Rectal smooth muscle tissue (tissue), 1 donor: ENCODE data around the gene KPNA1.
A peak's percentile ranks its signal among the peaks of the same experiment; 100 is the strongest.
"Not testable (repeated sequence)": the region's sequence is repeated elsewhere in the genome, so short reads cannot be mapped to it uniquely, and the experiment has no call there.

ENCODE experiments used
- H3K27ac ChIP-seq: one replicate; pipeline ENCODE4 v1.7.0; 2013; ENCODE audit warnings: low read depth, low read length, inconsistent platforms
- H3K27me3 ChIP-seq: one replicate; pipeline ENCODE4 v1.7.0; 2013; ENCODE audit warnings: low read length; ENCODE audit not compliant: control insufficient read depth, insufficient read depth
- H3K36me3 ChIP-seq: one replicate; pipeline ENCODE4 v1.7.0; 2013; ENCODE audit warnings: low read length; ENCODE audit not compliant: control insufficient read depth, insufficient read depth
- H3K4me1 ChIP-seq: one replicate; pipeline ENCODE4 v1.7.0; 2013; ENCODE audit warnings: low read length; ENCODE audit not compliant: control insufficient read depth, insufficient read depth
- H3K4me3 ChIP-seq: one replicate; pipeline ENCODE4 v1.7.0; 2013; ENCODE audit warnings: low read length
- H3K9ac ChIP-seq: one replicate; pipeline ENCODE4 v1.7.0; 2013; ENCODE audit warnings: low read length

Gene KPNA1

DNA sequence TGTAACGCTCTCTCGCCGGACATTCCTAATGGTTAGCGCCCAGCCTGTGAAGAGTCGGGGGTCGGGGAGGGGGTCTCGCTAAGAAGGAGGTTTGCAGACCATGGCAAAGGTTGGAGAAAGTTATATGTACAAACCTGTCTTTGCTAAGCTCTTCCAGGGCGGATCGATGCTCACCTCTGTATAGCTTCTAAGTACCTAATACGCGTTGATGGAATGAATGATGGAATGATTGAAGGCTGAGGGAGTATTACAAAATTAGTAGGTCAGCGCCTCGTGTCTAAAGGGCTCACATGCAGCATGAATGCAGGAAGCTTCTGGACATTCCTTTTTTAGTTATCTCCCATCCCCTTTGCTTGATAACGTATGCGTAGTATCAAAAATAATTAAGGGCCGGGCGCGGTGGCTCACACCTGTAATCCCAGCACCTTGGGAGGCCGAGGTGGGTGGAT, 305 bp upstream of the KPNA1 start:
- peaks cover 6% of the 10 kb centered on the region for H3K4me1 ChIP-seq
- no peak overlapping the region for H3K9ac ChIP-seq
- no peaks in the 10 kb centered on the region for H3K36me3 ChIP-seq
- no peaks in the 10 kb centered on the region for H3K27me3 ChIP-seq
- H3K4me3 ChIP-seq, result peak overlapping the region; percentile 76
- H3K27ac ChIP-seq, result peak overlapping the region; percentile 94

DNA sequence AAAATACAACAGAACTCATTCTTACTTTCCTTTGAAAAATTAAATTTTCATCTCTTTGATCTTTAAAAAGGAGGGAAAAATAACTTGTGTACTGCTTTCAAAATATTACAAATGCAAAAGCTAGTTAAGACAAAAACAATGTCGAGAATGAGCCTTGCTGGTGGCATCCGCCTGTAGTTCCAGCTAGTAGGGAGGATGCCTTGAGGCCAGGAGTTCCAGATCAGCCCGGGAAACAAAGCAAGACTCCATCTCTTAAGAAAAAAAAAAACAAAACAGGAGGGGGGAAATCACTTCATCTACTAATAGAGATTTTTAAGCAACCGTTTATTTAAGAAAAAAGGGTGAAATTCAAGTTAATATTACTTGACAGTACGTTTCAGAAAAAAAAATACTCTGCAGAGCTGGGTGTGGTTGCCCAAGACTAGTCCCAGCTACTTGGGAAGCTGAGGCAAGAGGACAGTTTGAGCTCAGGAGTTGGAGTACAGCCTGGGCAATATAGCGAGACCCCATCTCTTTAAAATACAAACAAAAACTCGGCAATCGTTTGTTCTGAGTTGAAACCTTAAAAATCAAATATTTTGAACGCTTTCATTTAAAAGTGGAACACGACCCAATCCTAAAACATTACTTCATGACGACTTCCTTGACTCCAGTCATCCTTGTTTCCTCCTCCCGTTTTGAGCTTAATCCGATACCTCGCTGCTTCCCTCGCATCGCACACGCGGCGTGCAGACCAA, 1.2 kb downstream of the KPNA1 start:
- peak overlapping the region; percentile 76 for H3K4me3 ChIP-seq
- H3K27ac ChIP-seq, result peak overlapping the region; percentile 94
- peaks cover 6% of the 10 kb centered on the region for H3K4me1 ChIP-seq
- no peaks in the 10 kb centered on the region for H3K27me3 ChIP-seq
- no peak overlapping the region for H3K9ac ChIP-seq
- H3K36me3 ChIP-seq, result no peaks in the 10 kb centered on the region

DNA sequence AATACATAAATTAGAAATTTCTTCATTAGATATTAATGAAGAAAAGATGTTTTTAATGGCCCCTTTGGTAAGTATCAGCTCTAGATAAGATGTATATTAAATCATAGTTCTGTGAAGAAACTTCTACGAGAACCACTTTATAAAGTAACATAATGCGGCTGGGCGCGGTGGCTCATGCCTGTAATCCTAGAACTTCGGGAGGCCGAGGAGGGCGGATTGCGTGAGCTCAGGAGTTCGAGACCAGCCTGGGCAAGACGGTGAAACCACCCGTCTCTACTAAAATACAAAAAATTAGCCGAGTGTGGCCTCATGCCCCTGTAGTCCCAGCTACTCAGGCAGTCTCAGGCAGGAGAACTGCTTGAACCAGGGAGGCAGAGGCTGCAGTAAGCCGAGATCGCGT, 2.5 kb downstream of the KPNA1 start:
- no peak overlapping the region for H3K27ac ChIP-seq
- no peaks in the 10 kb centered on the region for H3K27me3 ChIP-seq
- H3K9ac ChIP-seq, result no peak overlapping the region
- H3K36me3 ChIP-seq, result no peaks in the 10 kb centered on the region
- peaks cover 6% of the 10 kb centered on the region for H3K4me1 ChIP-seq
- no peak overlapping the region for H3K4me3 ChIP-seq

- peaks cover 6% of the 10 kb centered on the region for H3K4me1 ChIP-seq
- no peaks in the 10 kb centered on the region for H3K27me3 ChIP-seq
- H3K9ac ChIP-seq, result no peak overlapping the region
- no peaks in the 10 kb centered on the region for H3K36me3 ChIP-seq
- H3K4me3 ChIP-seq, result no peak overlapping the region
- no peak overlapping the region for H3K27ac ChIP-seq
Observed at GRCh38 chr3:122510878-122511535, 3.7 kb downstream of the KPNA1 start.

DNA sequence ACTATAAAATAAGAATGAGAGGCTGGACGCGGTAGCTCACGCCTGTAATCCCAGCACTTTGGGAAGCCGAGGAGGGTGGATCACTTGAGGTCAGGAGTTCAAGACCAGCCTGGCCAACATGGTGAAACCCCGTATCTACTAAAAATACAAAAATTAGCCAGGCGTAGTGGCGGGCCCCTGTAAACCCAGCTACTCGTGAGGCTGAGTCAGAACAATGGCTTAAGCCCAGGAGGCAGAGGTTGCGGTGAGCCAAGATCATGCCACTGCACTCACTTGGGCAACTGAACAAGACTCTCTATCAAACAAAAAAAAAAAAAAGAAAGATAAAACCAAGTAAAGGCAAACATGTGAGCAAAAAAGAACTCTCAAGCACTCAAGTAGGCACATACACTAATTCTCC, 5.8 kb downstream of the KPNA1 start:
- H3K27me3 ChIP-seq, H3K36me3 ChIP-seq, H3K9ac ChIP-seq, H3K4me1 ChIP-seq, H3K27ac ChIP-seq, H3K4me3 ChIP-seq: not testable (repeated sequence)

- Histone ChIP-seq H3K36me3 (no peaks in the 10 kb centered on the region), H3K27me3 (no peaks in the 10 kb centered on the region), H3K4me3 (no peak overlapping the region), H3K4me1 (peaks cover 4% of the 10 kb centered on the region), H3K27ac (no peak overlapping the region), H3K9ac (no peak overlapping the region)
Observed at GRCh38 chr3:122508135-122508914, 6.4 kb downstream of the KPNA1 start.

DNA sequence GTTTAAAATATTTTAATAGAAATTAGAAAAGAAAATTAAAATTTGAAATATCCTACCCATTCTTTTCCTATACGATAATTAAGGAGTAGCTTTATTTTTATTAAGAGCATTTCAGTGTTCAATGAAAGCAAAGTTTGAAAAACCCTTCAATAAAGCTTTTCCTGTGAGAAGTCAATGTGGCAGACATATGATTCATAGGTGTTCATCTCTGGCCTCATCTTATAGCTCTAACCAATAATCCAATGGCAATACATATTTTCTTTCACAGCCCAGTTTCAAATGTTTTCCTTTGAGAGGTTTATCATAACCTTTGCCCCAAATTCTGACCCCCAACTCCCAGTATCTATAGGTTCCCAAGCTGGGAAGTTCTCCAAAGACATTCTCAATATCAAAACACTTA, 8.3 kb downstream of the KPNA1 start:
- Histone ChIP-seq H3K27me3 (no peaks in the 10 kb centered on the region), H3K4me3 (no peak overlapping the region), H3K9ac (no peak overlapping the region), H3K36me3 (no peaks in the 10 kb centered on the region), H3K4me1 (peaks cover under 1% of the 10 kb centered on the region), H3K27ac (no peak overlapping the region)

DNA sequence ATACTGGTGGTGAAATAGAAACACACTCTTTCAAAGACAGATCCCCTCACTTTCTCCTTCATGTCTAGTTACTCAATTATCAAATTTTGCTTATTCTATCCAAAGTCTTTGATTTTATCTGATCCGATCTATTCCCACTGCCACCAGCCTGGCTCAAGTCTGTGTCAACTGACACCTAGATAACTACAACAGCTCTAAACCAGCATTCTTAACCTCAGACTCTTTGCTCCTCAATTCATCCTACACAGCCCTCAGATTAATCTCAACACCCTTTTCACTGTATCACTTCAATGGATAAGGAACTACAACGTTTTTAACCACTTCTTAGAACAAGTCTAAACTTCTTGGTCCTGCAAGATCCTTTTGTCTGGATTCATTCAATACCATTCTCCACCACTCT, 9.1 kb downstream of the KPNA1 start:
- no peak overlapping the region for H3K9ac ChIP-seq
- H3K27me3 ChIP-seq, result no peaks in the 10 kb centered on the region
- no peaks in the 10 kb centered on the region for H3K4me1 ChIP-seq
- H3K36me3 ChIP-seq, result no peaks in the 10 kb centered on the region
- H3K4me3 ChIP-seq, result no peak overlapping the region
- H3K27ac ChIP-seq, result no peak overlapping the region

- Histone ChIP-seq H3K36me3 (no peaks in the 10 kb centered on the region), H3K9ac (no peak overlapping the region), H3K4me3 (no peak overlapping the region), H3K4me1 (no peaks in the 10 kb centered on the region), H3K27ac (no peak overlapping the region), H3K27me3 (no peaks in the 10 kb centered on the region)
Observed at GRCh38 chr3:122502941-122503340, 11.8 kb downstream of the KPNA1 start.

DNA sequence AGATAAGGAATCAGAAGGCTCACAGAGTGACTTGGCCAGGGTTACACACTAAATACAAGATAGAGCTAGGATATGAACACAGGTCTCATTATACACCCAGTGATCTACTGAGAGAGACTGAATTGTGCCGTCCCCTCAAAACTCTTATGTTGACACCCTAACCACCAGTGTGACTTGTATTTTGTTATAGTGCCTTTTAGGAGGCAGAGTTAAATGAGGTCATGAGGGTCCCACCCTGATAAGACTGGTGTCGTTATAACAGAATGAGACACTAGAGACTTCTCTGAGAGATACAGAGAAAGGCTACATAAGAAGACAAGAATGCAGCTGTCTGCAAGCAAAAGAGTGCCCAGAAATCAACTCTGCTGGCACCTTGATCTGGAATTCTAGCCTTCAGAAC, 12.6 kb downstream of the KPNA1 start:
- Histone ChIP-seq H3K4me1 (no peaks in the 10 kb centered on the region), H3K27me3 (no peaks in the 10 kb centered on the region), H3K4me3 (no peak overlapping the region), H3K27ac (no peak overlapping the region), H3K36me3 (no peaks in the 10 kb centered on the region), H3K9ac (no peak overlapping the region)

DNA sequence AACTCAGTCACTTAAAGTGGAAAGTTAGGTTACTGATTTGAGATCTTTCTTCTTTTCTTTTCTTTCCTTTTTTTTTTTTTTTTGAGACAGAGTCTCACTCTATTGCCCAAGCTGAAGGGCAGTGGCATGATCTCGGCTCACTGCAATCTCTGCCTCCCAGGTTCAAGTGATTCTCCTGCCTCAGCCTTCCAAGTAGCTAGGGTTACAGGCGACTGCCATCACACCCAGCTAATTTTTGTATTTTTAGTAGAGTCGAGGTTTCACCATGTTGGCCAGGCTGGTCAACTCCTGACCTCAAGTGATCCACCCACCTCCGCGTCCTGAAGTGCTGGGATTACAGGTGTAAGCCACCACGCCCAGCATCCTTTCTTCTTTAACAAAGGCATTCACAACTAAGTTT, 13.8 kb downstream of the KPNA1 start:
- not testable (repeated sequence) for H3K27ac ChIP-seq, H3K4me1 ChIP-seq, H3K4me3 ChIP-seq, H3K9ac ChIP-seq, H3K27me3 ChIP-seq, H3K36me3 ChIP-seq

DNA sequence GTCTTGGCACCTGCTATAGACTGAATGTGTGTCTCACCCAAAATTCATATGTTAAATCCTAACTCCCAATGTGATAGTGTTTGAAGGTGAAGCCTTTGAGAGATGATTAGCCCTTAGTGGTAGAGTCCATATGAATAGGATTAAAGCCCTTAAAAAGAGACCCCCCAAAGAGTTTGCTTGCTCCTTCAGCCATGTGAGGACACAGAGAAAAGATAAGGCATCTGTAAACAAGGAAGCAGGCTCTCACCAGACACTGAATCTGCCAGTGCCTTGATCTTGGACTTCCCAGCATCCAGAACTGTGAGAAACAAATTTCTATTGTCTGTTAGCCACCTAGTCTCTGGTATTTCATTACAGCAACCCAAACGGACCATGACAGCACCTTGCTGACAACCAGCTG, 16.6 kb downstream of the KPNA1 start:
- no peak overlapping the region for H3K27ac ChIP-seq
- no peak overlapping the region for H3K4me3 ChIP-seq
- H3K4me1 ChIP-seq, result no peaks in the 10 kb centered on the region
- H3K36me3 ChIP-seq, result peaks cover 5% of the 10 kb centered on the region
- H3K27me3 ChIP-seq, result no peaks in the 10 kb centered on the region
- H3K9ac ChIP-seq, result no peak overlapping the region
